Measurements from ENCODE around the gene CD55.

Gene CD55

GRCh38 chr1:207355060-207355459 is 33.6 kb downstream of the CD55 start:
- Mint-ChIP-seq H3K27me3 (no peaks in the 10 kb centered on the region), H3K4me3 (no peak overlapping the region), H3K4me1 (peaks cover 27% of the 10 kb centered on the region), H3K9me3 (peaks cover 4% of the 10 kb centered on the region), H3K27ac (no peak overlapping the region), H3K36me3 (peaks cover 27% of the 10 kb centered on the region)
- no peak for ATAC-seq

GRCh38 chr1:207355513-207356295 is 34.2 kb downstream of the CD55 start:
- H3K27me3 Mint-ChIP-seq = no peaks in the 10 kb centered on the region
- ATAC-seq = no peak
- no peak overlapping the region for H3K4me3 Mint-ChIP-seq
- peaks cover 21% of the 10 kb centered on the region for H3K4me1 Mint-ChIP-seq
- H3K9me3 Mint-ChIP-seq = peaks cover under 1% of the 10 kb centered on the region
- H3K36me3 Mint-ChIP-seq = peaks cover 21% of the 10 kb centered on the region
- no peak overlapping the region for H3K27ac Mint-ChIP-seq

- Mint-ChIP-seq H3K9me3 (no peaks in the 10 kb centered on the region), H3K4me3 (no peak overlapping the region), H3K4me1 (no peaks in the 10 kb centered on the region), H3K27me3 (no peaks in the 10 kb centered on the region), H3K36me3 (peaks cover 8% of the 10 kb centered on the region), H3K27ac (no peak overlapping the region)
- no peak for ATAC-seq
These were observed 39.6 kb downstream of the CD55 start for GRCh38 chr1:207361029-207361428.

DNA sequence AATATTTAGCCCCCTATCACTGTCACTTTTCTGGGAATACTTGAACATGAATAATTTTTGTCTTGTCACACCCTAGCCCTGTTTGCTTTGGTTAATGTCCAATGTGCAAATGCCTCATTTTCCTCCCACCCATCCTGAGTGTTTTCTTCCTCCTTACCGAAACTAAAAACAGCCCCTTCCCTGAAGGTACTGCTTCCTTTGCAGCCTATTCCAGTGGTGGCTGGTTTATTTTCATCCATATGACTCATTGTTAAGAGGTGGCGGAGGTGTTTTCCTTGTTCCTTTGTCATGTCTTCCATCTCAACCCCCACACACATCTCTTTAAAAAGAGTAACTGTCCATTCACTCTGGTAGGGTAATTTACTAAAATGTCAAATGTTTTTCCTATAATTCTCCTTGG is 40.4 kb downstream of the CD55 start:
- Mint-ChIP-seq H3K4me3 (no peak overlapping the region), H3K27ac (no peak overlapping the region), H3K4me1 (no peaks in the 10 kb centered on the region), H3K9me3 (no peaks in the 10 kb centered on the region), H3K27me3 (no peaks in the 10 kb centered on the region), H3K36me3 (peaks cover 8% of the 10 kb centered on the region)
- no peak for ATAC-seq

DNA sequence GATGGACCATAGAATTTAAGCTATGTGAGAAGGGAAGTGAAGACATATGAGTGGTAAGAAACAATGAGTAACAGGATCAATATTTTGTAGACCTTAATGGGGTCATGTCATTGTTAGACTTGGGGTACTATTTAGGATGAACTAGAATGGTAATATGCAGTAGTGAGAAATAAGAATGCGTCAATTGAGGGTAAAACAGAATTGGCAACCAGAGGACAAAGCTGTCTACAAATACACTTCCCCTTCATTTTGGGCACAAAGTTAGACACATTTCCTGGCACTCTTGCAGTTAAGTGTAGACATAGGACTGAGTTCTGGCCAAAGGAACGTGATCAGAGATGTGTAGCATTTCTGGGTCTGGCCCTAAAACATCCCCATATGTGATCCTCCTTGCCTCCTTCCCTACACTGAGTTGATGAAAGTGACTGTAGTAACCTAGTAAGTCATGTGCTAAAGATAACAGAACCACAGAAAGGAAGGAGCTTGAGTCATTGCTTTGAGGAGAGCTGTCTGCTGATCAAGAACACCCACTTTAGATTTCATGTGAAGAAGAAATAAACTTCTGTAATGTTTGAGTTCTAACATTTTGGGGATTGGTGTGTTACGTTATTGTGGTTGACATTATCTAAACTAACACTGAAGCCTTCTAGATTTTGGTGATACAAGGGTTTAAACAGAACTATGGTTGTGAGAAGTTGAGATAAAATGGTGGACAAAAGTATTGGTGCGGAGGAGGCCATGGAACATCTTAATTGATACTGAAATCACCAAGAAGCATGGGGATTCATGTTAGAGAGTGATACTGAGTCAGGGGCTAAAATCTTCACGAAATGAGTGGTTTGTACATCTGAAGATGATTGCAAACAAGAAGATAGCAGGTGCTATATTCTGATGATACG is 41.7 kb downstream of the CD55 start:
- Mint-ChIP-seq H3K9me3 (no peaks in the 10 kb centered on the region), H3K36me3 (peaks cover 18% of the 10 kb centered on the region), H3K4me1 (no peaks in the 10 kb centered on the region), H3K4me3 (no peak overlapping the region), H3K27ac (no peak overlapping the region), H3K27me3 (no peaks in the 10 kb centered on the region)
- ATAC-seq = no peak

DNA sequence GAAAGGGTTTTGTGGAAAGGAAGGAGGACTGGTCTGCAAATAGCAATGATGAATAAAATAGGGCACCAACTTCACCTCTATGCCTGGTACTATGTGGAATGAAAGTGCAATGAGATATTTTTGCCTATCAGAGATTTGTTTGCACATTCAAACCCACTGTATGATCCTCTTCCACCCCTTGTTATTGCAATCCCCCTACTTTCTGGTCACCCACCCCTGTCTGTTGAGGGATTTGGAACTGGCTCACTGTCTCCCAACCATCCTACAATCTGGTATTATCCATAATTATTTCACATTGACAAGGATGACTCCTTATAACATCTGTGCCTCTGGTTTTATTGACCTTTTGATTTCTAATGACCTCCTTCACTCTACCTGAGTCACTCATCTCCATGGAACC is 42.4 kb downstream of the CD55 start:
- Mint-ChIP-seq H3K4me1 (no peaks in the 10 kb centered on the region), H3K27ac (no peak overlapping the region), H3K4me3 (no peak overlapping the region), H3K27me3 (no peaks in the 10 kb centered on the region), H3K9me3 (no peaks in the 10 kb centered on the region), H3K36me3 (peaks cover 22% of the 10 kb centered on the region)
- ATAC-seq = no peak

GRCh38 chr1:207364614-207365013 is 43.1 kb downstream of the CD55 start:
- H3K4me1 Mint-ChIP-seq = no peaks in the 10 kb centered on the region
- H3K4me3 Mint-ChIP-seq = no peak overlapping the region
- ATAC-seq = no peak
- H3K9me3 Mint-ChIP-seq = no peaks in the 10 kb centered on the region
- H3K27ac Mint-ChIP-seq = no peak overlapping the region
- peaks cover 23% of the 10 kb centered on the region for H3K36me3 Mint-ChIP-seq
- H3K27me3 Mint-ChIP-seq = no peaks in the 10 kb centered on the region

DNA sequence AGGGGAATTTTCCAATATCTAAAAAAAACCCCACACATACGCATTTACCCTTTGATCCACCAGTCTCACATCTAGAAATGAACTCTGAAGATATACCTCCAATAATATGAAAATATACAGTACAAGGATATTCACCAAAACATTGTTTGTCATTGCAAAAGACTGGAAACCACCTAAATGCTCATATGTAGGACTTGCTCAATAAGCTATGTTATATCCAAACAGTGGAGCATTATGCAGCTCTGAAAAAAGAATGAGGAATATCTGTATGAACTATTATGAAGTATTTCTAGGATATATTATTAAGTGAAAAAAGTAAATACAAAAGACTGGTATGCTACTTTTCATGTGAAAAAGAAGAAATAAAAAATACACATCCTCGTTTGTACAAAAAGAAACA is 43.6 kb downstream of the CD55 start:
- H3K27ac Mint-ChIP-seq = no peak overlapping the region

DNA sequence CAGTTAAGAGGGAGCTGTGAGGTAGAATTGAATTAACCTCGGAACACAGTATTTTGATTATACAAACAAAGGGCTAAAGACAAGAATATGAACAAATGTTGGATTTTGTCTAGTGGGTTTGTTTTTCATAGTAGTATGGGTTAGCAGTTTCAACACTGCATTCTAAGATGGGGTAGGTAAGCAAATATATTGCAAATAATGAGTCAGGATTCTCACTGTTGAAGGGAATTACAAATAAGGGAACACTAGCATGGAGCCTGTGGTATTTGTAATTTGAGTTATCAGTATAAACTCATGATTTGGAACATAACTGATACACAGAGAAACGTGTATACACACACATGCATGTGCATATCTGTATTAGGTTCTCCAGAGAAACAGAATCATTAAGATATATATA is 44.5 kb downstream of the CD55 start:
- ATAC-seq = no peak
- Mint-ChIP-seq H3K27ac (no peak overlapping the region), H3K9me3 (no peaks in the 10 kb centered on the region), H3K4me3 (no peak overlapping the region), H3K27me3 (no peaks in the 10 kb centered on the region), H3K4me1 (no peaks in the 10 kb centered on the region), H3K36me3 (peaks cover 33% of the 10 kb centered on the region)

More for the DNA sequence above, 43.6 kb downstream of the CD55 start:
- ATAC-seq = no peak
- Mint-ChIP-seq H3K4me1 (no peaks in the 10 kb centered on the region), H3K9me3 (no peaks in the 10 kb centered on the region), H3K36me3 (peaks cover 25% of the 10 kb centered on the region), H3K4me3 (no peak overlapping the region), H3K27me3 (no peaks in the 10 kb centered on the region)

DNA sequence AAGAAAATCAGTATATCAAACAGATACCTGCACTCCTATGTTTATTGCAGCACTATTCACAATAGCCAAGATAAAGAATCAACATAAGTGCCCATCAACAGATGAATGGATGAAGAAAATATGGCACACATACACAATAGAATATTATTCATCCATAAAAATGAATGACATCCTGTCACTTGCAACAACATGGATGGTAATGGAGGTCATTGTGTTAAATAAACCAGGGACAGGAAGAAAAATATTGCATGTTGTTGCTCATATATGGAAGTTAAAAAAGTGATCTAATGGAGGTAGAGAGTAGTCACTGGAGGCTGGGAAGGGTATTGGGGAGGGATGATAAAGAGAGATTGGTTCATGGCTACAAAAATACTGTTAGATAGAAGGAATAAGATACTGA is 67.2 kb downstream of the CD55 start:
- H3K4me3 Mint-ChIP-seq = no peak overlapping the region
- H3K9me3 Mint-ChIP-seq = peaks cover 10% of the 10 kb centered on the region
- H3K27ac Mint-ChIP-seq = no peak overlapping the region
- peaks cover 7% of the 10 kb centered on the region for H3K36me3 Mint-ChIP-seq
- no peaks in the 10 kb centered on the region for H3K27me3 Mint-ChIP-seq
- no peak for ATAC-seq
- H3K4me1 Mint-ChIP-seq = no peaks in the 10 kb centered on the region

- Mint-ChIP-seq H3K27me3 (no peaks in the 10 kb centered on the region), H3K4me3 (no peak overlapping the region), H3K36me3 (peaks cover 7% of the 10 kb centered on the region), H3K9me3 (peaks cover 7% of the 10 kb centered on the region), H3K27ac (no peak overlapping the region), H3K4me1 (no peaks in the 10 kb centered on the region)
- no peak for ATAC-seq
These were observed 68.4 kb downstream of the CD55 start for GRCh38 chr1:207389728-207390464.

GRCh38 chr1:207393610-207394009 is 72.1 kb downstream of the CD55 start:
- Mint-ChIP-seq H3K27ac (no peak overlapping the region), H3K4me1 (peaks cover 15% of the 10 kb centered on the region), H3K36me3 (no peaks in the 10 kb centered on the region), H3K9me3 (peaks cover 3% of the 10 kb centered on the region), H3K27me3 (no peaks in the 10 kb centered on the region), H3K4me3 (no peak overlapping the region)
- no peak for ATAC-seq

GRCh38 chr1:207396168-207396746 is 74.8 kb downstream of the CD55 start:
- Mint-ChIP-seq H3K36me3 (no peaks in the 10 kb centered on the region), H3K27me3 (no peaks in the 10 kb centered on the region), H3K4me3 (no peak overlapping the region), H3K4me1 (peaks cover 15% of the 10 kb centered on the region), H3K27ac (no peak overlapping the region), H3K9me3 (no peaks in the 10 kb centered on the region)
- no peak for ATAC-seq

DNA sequence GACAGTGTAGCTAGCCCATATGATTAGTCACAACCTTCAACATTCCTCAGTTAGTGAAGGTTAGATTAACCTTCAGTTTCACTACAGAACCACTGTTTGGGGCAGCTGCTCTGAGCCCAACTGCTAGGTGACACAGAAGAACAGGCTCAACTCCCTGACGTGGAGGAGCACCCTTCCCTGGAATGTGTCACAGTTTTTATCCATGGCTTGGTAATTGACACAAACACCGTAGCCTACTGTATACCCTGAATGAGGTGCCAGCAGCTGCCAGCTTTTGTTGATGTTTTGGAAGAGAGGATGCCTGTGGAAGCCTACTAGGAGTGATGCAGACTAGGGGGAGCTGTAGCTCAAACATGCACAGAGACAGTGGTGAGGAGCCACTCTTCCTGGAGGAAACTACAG is 76.0 kb downstream of the CD55 start:
- peak overlapping the region; percentile 36 for H3K27ac Mint-ChIP-seq
- H3K27me3 Mint-ChIP-seq = no peaks in the 10 kb centered on the region
- H3K4me3 Mint-ChIP-seq = no peak overlapping the region
- no peaks in the 10 kb centered on the region for H3K36me3 Mint-ChIP-seq
- peaks cover 15% of the 10 kb centered on the region for H3K4me1 Mint-ChIP-seq
- no peaks in the 10 kb centered on the region for H3K9me3 Mint-ChIP-seq
- no peak for ATAC-seq

- H3K4me3 Mint-ChIP-seq = no peak overlapping the region
- H3K36me3 Mint-ChIP-seq = no peaks in the 10 kb centered on the region
- no peaks in the 10 kb centered on the region for H3K27me3 Mint-ChIP-seq
- ATAC-seq = no peak
- H3K9me3 Mint-ChIP-seq = no peaks in the 10 kb centered on the region
- no peak overlapping the region for H3K27ac Mint-ChIP-seq
- peaks cover 15% of the 10 kb centered on the region for H3K4me1 Mint-ChIP-seq
These were observed 77.5 kb downstream of the CD55 start for GRCh38 chr1:207398986-207399385.

Data from stimulated activated memory B cell treated with anti-CD40 and anti-IgM and Interleukin-4, amounts not matched to agents 10 μg/mL and 1 μg/mL and 100 μg/mL, for 72 hours (primary cell).